ENCODE data around the gene CDK6.

DNA sequence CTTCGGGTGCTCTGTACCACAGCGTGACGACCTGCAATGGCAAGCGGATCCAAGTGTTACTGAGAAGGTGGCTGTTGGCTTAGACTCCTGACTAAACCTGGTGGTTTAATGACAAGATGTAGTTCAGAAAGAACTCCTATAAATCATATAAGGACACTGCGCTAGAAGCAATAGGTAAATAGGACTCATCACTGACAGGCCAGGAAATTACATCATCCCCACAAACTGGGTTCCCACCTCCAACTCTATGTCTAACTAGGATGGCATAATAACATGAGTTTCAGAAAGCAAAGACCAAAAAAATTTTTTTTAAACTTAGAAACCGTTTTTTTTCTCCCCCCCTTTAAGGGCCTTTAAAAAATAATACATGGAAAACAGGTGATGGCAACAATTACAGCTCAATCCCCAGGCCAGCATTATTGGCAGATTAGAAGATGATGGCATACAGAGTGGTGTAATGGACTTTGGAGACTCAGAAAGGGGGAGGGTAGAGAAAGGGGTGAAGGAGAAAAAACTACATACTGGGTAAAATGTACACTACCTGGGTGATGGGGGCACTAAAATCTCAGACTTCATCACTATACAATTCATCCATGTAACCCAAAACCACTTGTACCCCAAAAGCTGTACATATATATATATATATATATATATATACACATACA lies 164.7 kb downstream of the CDK6 start:
- TF ChIP-seq, protein P1, sequence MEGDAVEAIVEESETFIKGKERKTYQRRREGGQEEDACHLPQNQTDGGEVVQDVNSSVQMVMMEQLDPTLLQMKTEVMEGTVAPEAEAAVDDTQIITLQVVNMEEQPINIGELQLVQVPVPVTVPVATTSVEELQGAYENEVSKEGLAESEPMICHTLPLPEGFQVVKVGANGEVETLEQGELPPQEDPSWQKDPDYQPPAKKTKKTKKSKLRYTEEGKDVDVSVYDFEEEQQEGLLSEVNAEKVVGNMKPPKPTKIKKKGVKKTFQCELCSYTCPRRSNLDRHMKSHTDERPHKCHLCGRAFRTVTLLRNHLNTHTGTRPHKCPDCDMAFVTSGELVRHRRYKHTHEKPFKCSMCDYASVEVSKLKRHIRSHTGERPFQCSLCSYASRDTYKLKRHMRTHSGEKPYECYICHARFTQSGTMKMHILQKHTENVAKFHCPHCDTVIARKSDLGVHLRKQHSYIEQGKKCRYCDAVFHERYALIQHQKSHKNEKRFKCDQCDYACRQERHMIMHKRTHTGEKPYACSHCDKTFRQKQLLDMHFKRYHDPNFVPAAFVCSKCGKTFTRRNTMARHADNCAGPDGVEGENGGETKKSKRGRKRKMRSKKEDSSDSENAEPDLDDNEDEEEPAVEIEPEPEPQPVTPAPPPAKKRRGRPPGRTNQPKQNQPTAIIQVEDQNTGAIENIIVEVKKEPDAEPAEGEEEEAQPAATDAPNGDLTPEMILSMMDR (IDR thresholded peaks at IDR 0.05; ENCODE audit: control extremely low read depth in 1 of 3, insufficient read depth in 1 of 3, low read depth in 1 of 3, low read length in 3 of 3) = no peak
- no peak for TF ChIP-seq GABPA (IDR thresholded peaks at IDR 0.05; ENCODE audit: borderline replicate concordance, insufficient read depth, low read length)
- no peak for TF ChIP-seq HDAC2 (IDR thresholded peaks at IDR 0.05; ENCODE audit: borderline replicate concordance in 1 of 2, low read depth in 2 of 2, low read length in 2 of 2)
- TF ChIP-seq YY1 (IDR thresholded peaks at IDR 0.05; ENCODE audit: low read depth, low read length) = no peak
- TF ChIP-seq EZH2 (IDR thresholded peaks at IDR 0.05; ENCODE audit: low read depth, low read length, severe bottlenecking) = no peak
- no peak for TF ChIP-seq POLR2A (IDR thresholded peaks at IDR 0.05; ENCODE audit: control extremely low read depth in 1 of 2, low read depth in 2 of 2, low read length in 2 of 2)
- TF ChIP-seq CEBPB (IDR thresholded peaks at IDR 0.05; ENCODE audit: low read depth, low read length) = no peak
- TF ChIP-seq HDAC6 (IDR thresholded peaks at IDR 0.05; ENCODE audit: low read depth, low read length) = no peak
- TF ChIP-seq TBP (IDR thresholded peaks at IDR 0.05; ENCODE audit: low read depth, low read length) = no peak
- no peak for TF ChIP-seq CBX5 (IDR thresholded peaks at IDR 0.05; ENCODE audit: low read depth, low read length)
- TF ChIP-seq BCL11A (IDR thresholded peaks at IDR 0.05; ENCODE audit: low read depth in 2 of 2, low read length in 2 of 2) = no peak

Measured in H1 (cell line).